Heart right ventricle (tissue), 16 donors: ENCODE results near the gene SLC36A3. TPM values are rescaled to one million over a fixed set of nuclear protein-coding genes. Genes with fewer than 3 reads are reported as not detected.

Source experiments
- ATAC-seq, 8 donors: fragments of 200-7000 bp; cut with Tn5 transposase; one replicate each; pipeline ENCODE4 v1.9.1; 2020; ENCODE audit warnings: mild to moderate bottlenecking in 8 of 8, moderate library complexity in 8 of 8, moderate number of reproducible peaks in 1 of 8
- DNase-seq, 2 donors: peaks; one replicate each; pipeline ENCODE4 v3.0.0-alpha.2; 2020
- H3K27ac ChIP-seq, 10 donors: fragments of 200-600 bp; sonication (generic) in 2 of 10; one replicate each; pipeline versions ENCODE4 v1.5.0 to v1.8.0; 2020 to 2022; ENCODE audit warnings: mild to moderate bottlenecking in 3 of 10
- H3K27me3 ChIP-seq, 7 donors: fragments of 200-600 bp; one replicate each; pipeline ENCODE4 v1.8.0; 2021 to 2022; ENCODE audit warnings: mild to moderate bottlenecking in 2 of 7
- H3K36me3 ChIP-seq, 9 donors: fragments of 200-600 bp; sonication (generic) in 1 of 9; one replicate each; pipeline versions ENCODE4 v1.5.0 to v1.8.0; 2020 to 2022; ENCODE audit warnings: mild to moderate bottlenecking in 2 of 9
- H3K4me1 ChIP-seq, 9 donors: fragments of 200-600 bp; sonication (generic) in 1 of 9; one replicate each; pipeline versions ENCODE4 v1.5.0 to v1.8.0; 2020 to 2022; ENCODE audit warnings: mild to moderate bottlenecking in 4 of 9
- H3K4me3 ChIP-seq, 10 donors: fragments of 200-600 bp; sonication (generic) in 2 of 10; one replicate each; pipeline versions ENCODE4 v1.5.0 to v1.8.0; 2020 to 2022; ENCODE audit warnings: mild to moderate bottlenecking in 7 of 10, moderate library complexity in 2 of 10
- H3K9me3 ChIP-seq, 11 donors: fragments of 200-600 bp in 10 of 11; sonication (generic) in 2 of 11; one replicate each; pipeline versions ENCODE4 v1.5.0 to v1.8.0; 2013 to 2022; ENCODE audit warnings: mild to moderate bottlenecking in 2 of 11, control low read depth in 1 of 11, moderate library complexity in 1 of 11
- WGBS, 2 donors: extraction: QIAGEN DNeasy Blood & Tissue Kit; methylation state at CpG; one replicate each; pipeline ENCODE4 v1.1.7; 2013; ENCODE audit warnings: inconsistent platforms in 1 of 2; 5-methylcytosine and 5-hydroxymethylcytosine counted together
- intact Hi-C, 10 donors: fragments of 100-400 bp; cut with DNase I; formaldehyde crosslinking; loops; one replicate each; pipeline versions ENCODE4 v1.11.1 to v1.14.2; 2022
- polyA plus RNA-seq, 2 donors: library from polyadenylated mRNA; stranded (reverse); fragments of 200-250 nt; gene quantifications; one replicate each; pipeline ENCODE4 v1.2.3, GENCODE V29; 2013
- total RNA-seq, 10 donors: library from RNA; stranded (reverse); fragmentation: NEBNext Ultra II Directional in 3 of 10; extraction: Animal tissue kit (Norgen Biotek cat#: 25700) in 3 of 10; gene quantifications; one replicate each; pipeline versions ENCODE4 v1.2.1 to v1.2.4, GENCODE V29; 2021 to 2023
- TF ChIP-seq, protein P1 (sequence below), 9 donors: fragments of 200-600 bp; sonication (generic) in 2 of 9; IDR thresholded peaks; one replicate each; pipeline versions ENCODE4 v1.5.0 to v1.8.0; 2021 to 2022; ENCODE audit warnings: antibody characterized with exemption in 9 of 9, mild to moderate bottlenecking in 5 of 9, moderate library complexity in 1 of 9
- donor health status: Arrhythmogenic right ventricular cardiomyopathy.
- donor health status: ischemic (EF 13 %, LVEDD 7.1; RV severe dilation, severe dysfunction).
- donor health status: healthy with polysubstance abuse.
- donor health status: DM: no; HTN: yes; CAD: no.
- donor health status: DM: no; HTN: no; CAD: no.
- donor health status: ischemic (EF 25% LVEDD 6.9; RV normal size, moderate dysfunction).
- donor health status: ischemic (EF 25% LVEDD 5.7; RV mildly dilated, moderate dysfunction).
- donor health status: healthy.
- donor health status: DM: yes; HTN: yes; CAD: no.
- donor health status: Ischemic cardiomyopathy.
- donor health status: ischemic (EF 35%, LVEDD 5.7; RV mildly dilated, moderate dysfunction).
- donor health status: nonischemic (EF 11% LVEDD 7.7; RV severe dilation, severe dysfunction).
- donor health status: DM: yes; HTN: yes; CAD: no.
- donor health status: PGD.
- donor health status: ischemic (EF 29% LVEDD 5.4; RV normal size, mild dysfunction).
- donor health status: nonischemic (EF 23%, LVEDD 6.1; RV moderate dilation, normal function).

SLC36A3 gene
- total and polyA plus RNA-seq, 12 donors = not detected

DNA sequence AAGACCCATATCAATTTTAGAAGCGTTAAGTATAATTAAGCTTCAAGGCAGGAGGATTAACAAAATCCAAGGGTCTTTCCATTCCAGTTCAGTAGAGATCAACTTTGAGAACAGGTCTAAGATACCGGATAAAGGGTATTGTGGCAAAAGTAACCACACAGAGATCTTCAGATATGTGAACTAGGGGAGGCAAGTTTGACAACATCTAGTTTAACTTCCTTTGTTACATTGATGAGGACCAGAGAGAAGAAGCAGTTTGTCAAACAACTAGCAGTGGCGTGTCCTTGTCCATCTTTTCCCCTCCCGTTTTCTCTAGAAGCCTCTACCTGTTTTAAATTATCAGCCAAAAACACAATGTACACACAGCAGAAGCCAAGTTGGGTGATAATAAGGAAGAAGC, 35.2 kb upstream of the SLC36A3 start:
- intact Hi-C loops = no loop called here
- TF ChIP-seq, protein P1, sequence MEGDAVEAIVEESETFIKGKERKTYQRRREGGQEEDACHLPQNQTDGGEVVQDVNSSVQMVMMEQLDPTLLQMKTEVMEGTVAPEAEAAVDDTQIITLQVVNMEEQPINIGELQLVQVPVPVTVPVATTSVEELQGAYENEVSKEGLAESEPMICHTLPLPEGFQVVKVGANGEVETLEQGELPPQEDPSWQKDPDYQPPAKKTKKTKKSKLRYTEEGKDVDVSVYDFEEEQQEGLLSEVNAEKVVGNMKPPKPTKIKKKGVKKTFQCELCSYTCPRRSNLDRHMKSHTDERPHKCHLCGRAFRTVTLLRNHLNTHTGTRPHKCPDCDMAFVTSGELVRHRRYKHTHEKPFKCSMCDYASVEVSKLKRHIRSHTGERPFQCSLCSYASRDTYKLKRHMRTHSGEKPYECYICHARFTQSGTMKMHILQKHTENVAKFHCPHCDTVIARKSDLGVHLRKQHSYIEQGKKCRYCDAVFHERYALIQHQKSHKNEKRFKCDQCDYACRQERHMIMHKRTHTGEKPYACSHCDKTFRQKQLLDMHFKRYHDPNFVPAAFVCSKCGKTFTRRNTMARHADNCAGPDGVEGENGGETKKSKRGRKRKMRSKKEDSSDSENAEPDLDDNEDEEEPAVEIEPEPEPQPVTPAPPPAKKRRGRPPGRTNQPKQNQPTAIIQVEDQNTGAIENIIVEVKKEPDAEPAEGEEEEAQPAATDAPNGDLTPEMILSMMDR (IDR thresholded peaks at IDR 0.05) = no peak
- H3K36me3 ChIP-seq = no peaks in the 10 kb centered on the region
- peaks cover 0 to 19% (median 3%) of the 10 kb centered on the region in 7 donors for H3K27me3 ChIP-seq
- no peak overlapping the region for H3K27ac ChIP-seq
- ATAC-seq (no peak), DNase-seq (no peak)
- no peaks in the 10 kb centered on the region for H3K9me3 ChIP-seq
- no peak overlapping the region for H3K4me3 ChIP-seq
- WGBS, 2 donors = 89% methylated on average over 4 of the region's 4 CpGs
- no peaks in the 10 kb centered on the region for H3K4me1 ChIP-seq

DNA sequence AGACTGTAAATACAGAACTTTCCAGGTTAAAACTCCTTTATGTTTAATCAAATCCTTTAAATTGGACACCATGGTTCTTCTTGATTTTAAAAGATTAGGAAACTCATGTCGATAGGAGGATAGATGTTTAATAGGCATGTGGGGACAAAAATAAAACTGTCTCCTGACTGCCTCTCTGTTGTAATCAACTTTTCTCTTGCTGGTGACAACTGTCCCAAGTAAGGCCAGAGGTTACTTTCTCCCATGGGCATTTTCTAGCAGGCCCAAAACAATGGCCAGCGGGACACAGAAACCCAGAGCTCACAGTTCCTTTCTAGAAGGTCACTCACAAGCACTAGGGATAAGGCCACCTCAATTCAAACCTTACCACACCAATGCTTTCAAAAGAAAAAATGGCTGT, 29.3 kb upstream of the SLC36A3 start:
- TF ChIP-seq, protein P1 (IDR thresholded peaks at IDR 0.05) = no peak
- ATAC-seq (no peak), DNase-seq (no peak)
- Histone ChIP-seq H3K27me3 (peaks cover 0 to 3% (median 0%) of the 10 kb centered on the region in 7 donors), H3K27ac (no peak overlapping the region), H3K36me3 (no peaks in the 10 kb centered on the region), H3K4me3 (no peak overlapping the region), H3K4me1 (no peaks in the 10 kb centered on the region), H3K9me3 (no peaks in the 10 kb centered on the region)
- intact Hi-C loops = no loop called here
- 66 to 79% methylated on average over 2 of the region's 2 CpGs for WGBS, 2 donors

DNA sequence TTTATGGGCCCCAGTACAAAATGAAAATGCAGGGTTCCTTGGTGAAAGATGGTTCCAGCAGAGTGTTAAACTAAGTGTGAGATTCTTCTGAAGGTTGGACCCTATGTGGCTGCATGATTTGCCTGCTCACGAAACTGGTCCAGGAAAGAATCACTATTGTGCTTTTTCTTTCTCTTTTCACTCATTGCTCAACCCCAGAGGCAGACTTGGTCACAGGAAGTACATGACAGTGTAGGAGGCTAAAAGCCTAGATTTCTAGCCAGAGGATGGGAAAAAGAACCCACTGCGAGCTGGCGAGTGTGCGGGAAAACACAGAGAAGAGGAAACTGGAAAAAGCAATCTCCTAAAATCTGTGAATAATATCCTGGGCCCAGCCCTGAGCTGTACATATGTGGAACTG, 25.2 kb upstream of the SLC36A3 start:
- 52 to 57% methylated on average over 4 of the region's 4 CpGs for WGBS, 2 donors
- no peak for ATAC-seq
- Histone ChIP-seq H3K4me1 (no peaks in the 10 kb centered on the region), H3K27me3 (no peaks in the 10 kb centered on the region), H3K27ac (no peak overlapping the region), H3K36me3 (no peaks in the 10 kb centered on the region), H3K4me3 (no peak overlapping the region), H3K9me3 (no peaks in the 10 kb centered on the region)
- intact Hi-C loops = no loop called here
- TF ChIP-seq, protein P1 (IDR thresholded peaks at IDR 0.05) = no peak
- DNase-seq = no peak

DNA sequence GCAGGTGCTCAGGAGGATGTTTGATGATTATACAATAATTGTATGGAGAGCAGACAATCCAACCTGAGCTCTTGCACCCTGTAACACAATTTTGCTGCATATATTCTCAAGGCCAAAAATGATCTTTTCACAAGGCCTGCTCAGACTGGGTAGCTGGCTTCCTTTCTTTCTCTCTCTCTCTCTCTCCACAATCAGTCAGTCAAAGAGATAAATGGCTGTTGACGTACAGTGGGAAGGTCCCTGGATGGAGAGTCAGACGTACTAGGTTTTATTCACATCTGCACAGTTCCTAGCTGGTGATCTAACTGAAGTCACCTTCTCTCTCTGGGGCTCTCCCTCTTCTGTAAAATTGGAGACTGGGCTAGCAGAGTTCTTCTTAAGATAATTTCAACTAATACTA, 24.0 kb upstream of the SLC36A3 start:
- H3K9me3 ChIP-seq = no peaks in the 10 kb centered on the region
- ATAC-seq = no peak
- no peaks in the 10 kb centered on the region for H3K36me3 ChIP-seq
- intact Hi-C loops = no loop called here
- H3K27ac ChIP-seq = no peak overlapping the region
- TF ChIP-seq, protein P1 (IDR thresholded peaks at IDR 0.05) = no peak
- no peaks in the 10 kb centered on the region for H3K4me1 ChIP-seq
- no peak overlapping the region for H3K4me3 ChIP-seq
- no peaks in the 10 kb centered on the region for H3K27me3 ChIP-seq
- no peak for DNase-seq
- 45 to 49% methylated on average over 2 of the region's 2 CpGs for WGBS, 2 donors

DNA sequence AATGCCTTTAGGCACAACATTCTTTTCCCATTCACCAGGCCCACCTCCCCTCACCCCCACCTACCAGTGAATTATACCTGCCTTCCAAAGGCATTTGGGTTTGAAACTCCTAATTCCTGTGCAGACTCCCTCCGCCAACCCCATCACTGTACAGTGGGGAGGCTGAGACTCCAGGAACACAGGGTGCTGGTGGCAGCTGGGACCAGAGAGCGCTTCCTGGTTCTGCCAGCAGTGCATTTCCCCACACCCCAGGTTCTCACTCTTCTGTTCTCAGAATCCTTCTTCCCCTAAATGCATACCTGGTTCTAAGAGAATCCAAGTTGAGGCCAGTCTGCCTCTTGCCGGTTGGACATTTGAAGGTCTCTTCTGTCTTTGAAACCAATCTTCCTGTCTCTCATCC, 22.7 kb upstream of the SLC36A3 start:
- Histone ChIP-seq H3K27me3 (no peaks in the 10 kb centered on the region), H3K4me3 (no peak overlapping the region), H3K36me3 (no peaks in the 10 kb centered on the region), H3K27ac (no peak overlapping the region), H3K4me1 (no peaks in the 10 kb centered on the region), H3K9me3 (no peaks in the 10 kb centered on the region)
- intact Hi-C loops = no loop called here
- 91 to 92% methylated on average over 3 of the region's 3 CpGs for WGBS, 2 donors
- no peak for DNase-seq
- TF ChIP-seq, protein P1 (IDR thresholded peaks at IDR 0.05) = no peak
- ATAC-seq = no peak
